Osteocyte (in vitro differentiated cells): ENCODE data around the gene CD48. TPM values are rescaled to one million over a fixed set of nuclear protein-coding genes. Genes with fewer than 3 reads are reported as not detected.

Source experiments
- DNase-seq: peaks from one replicate; pipeline ENCODE4 v3.0.0; 2021; ENCODE audit warnings: mixed read lengths; ENCODE audit not compliant: unreplicated experiment; ENCODE audit errors: extremely low spot score
- H3K27ac Mint-ChIP-seq: one replicate; pipeline ENCODE4 v1.8.0; 2021; ENCODE audit warnings: mild to moderate bottlenecking, mixed read lengths; ENCODE audit not compliant: unreplicated experiment
- H3K27me3 Mint-ChIP-seq: one replicate; pipeline ENCODE4 v1.8.0; 2021; ENCODE audit warnings: mixed read lengths; ENCODE audit not compliant: unreplicated experiment
- H3K36me3 Mint-ChIP-seq: one replicate; pipeline ENCODE4 v1.8.0; 2021; ENCODE audit warnings: mixed read lengths; ENCODE audit not compliant: unreplicated experiment
- H3K4me1 Mint-ChIP-seq: one replicate; pipeline ENCODE4 v1.8.0; 2021; ENCODE audit warnings: mixed read lengths; ENCODE audit not compliant: unreplicated experiment
- H3K4me3 Mint-ChIP-seq: one replicate; pipeline ENCODE4 v1.8.0; 2021; ENCODE audit warnings: mild to moderate bottlenecking, moderate library complexity, mixed read lengths; ENCODE audit not compliant: unreplicated experiment
- H3K9me3 Mint-ChIP-seq: one replicate; pipeline ENCODE4 v1.8.0; 2021; ENCODE audit warnings: mixed read lengths; ENCODE audit not compliant: unreplicated experiment
- CTCF ChIP-seq: fragments of 200-600 bp; sonication (generic); IDR thresholded peaks from 2 replicates; pipeline ENCODE4 v1.5.0; 2021; ENCODE audit warnings: antibody characterized with exemption, mild to moderate bottlenecking, moderate library complexity
- total RNA-seq: library from RNA; stranded (reverse); gene quantifications from 2 replicates; pipeline ENCODE4 v1.2.1, GENCODE V29; 2021

The CD48 gene
- total RNA-seq, 1 donor from 2014 or later = not detected

- Mint-ChIP-seq H3K4me3 (no peak overlapping the region), H3K27ac (no peak overlapping the region), H3K36me3 (no peaks in the 10 kb centered on the region), H3K27me3 (peaks cover 8% of the 10 kb centered on the region), H3K4me1 (no peaks in the 10 kb centered on the region), H3K9me3 (no peaks in the 10 kb centered on the region)
- DNase-seq = no peak
- TF ChIP-seq CTCF = peak; percentile 76
Observed at GRCh38 chr1:160675641-160676410, 35.8 kb downstream of the CD48 start.

GRCh38 chr1:160674415-160674814 is 37.2 kb downstream of the CD48 start:
- no peaks in the 10 kb centered on the region for H3K4me1 Mint-ChIP-seq
- no peak for DNase-seq

GRCh38 chr1:160672789-160673695 is 38.6 kb downstream of the CD48 start:
- TF ChIP-seq CTCF = no peak
- H3K27ac Mint-ChIP-seq = no peak overlapping the region
- no peak overlapping the region for H3K4me3 Mint-ChIP-seq
- H3K9me3 Mint-ChIP-seq = no peaks in the 10 kb centered on the region
- H3K27me3 Mint-ChIP-seq = peaks cover 5% of the 10 kb centered on the region
- H3K4me1 Mint-ChIP-seq = no peaks in the 10 kb centered on the region
- no peaks in the 10 kb centered on the region for H3K36me3 Mint-ChIP-seq
- DNase-seq = no peak

More at GRCh38 chr1:160674415-160674814, 37.2 kb downstream of the CD48 start:
- H3K27me3 Mint-ChIP-seq = peaks cover 7% of the 10 kb centered on the region
- no peaks in the 10 kb centered on the region for H3K9me3 Mint-ChIP-seq
- H3K36me3 Mint-ChIP-seq = no peaks in the 10 kb centered on the region
- H3K27ac Mint-ChIP-seq = no peak overlapping the region
- H3K4me3 Mint-ChIP-seq = no peak overlapping the region
- no peak for TF ChIP-seq CTCF

- H3K4me3 Mint-ChIP-seq = no peak overlapping the region
Observed at GRCh38 chr1:160671603-160672517, 39.8 kb downstream of the CD48 start.

More at GRCh38 chr1:160671603-160672517, 39.8 kb downstream of the CD48 start:
- no peaks in the 10 kb centered on the region for H3K4me1 Mint-ChIP-seq
- no peak overlapping the region for H3K27ac Mint-ChIP-seq
- DNase-seq = no peak
- no peaks in the 10 kb centered on the region for H3K27me3 Mint-ChIP-seq
- H3K9me3 Mint-ChIP-seq = no peaks in the 10 kb centered on the region
- no peak for TF ChIP-seq CTCF
- no peaks in the 10 kb centered on the region for H3K36me3 Mint-ChIP-seq
